ENCODE measurements around the gene FNDC11. TPM values are rescaled to one million over a fixed set of nuclear protein-coding genes. Genes with fewer than 3 reads are reported as not detected.

Gene FNDC11
- total RNA-seq, 1 donor from 2014 or later: 2.4 TPM

GRCh38 chr20:63582382-63583063 lies 28.6 kb downstream of the FNDC11 start:
- DNase-seq: no peak

- no peak for DNase-seq
Measured at GRCh38 chr20:63585616-63586565, 31.9 kb downstream of the FNDC11 start.

GRCh38 chr20:63586797-63587196 lies 32.8 kb downstream of the FNDC11 start:
- DNase-seq: no peak

- DNase-seq: no peak
Measured at GRCh38 chr20:63587256-63587655, 33.3 kb downstream of the FNDC11 start.

GRCh38 chr20:63587776-63588591 lies 34.0 kb downstream of the FNDC11 start:
- no peak for DNase-seq

- DNase-seq: no peak
Measured at GRCh38 chr20:63588641-63589041, 34.7 kb downstream of the FNDC11 start.

- DNase-seq: no peak
Measured at GRCh38 chr20:63589261-63590217, 35.6 kb downstream of the FNDC11 start.

- DNase-seq: no peak
Measured at GRCh38 chr20:63590218-63591146, 36.5 kb downstream of the FNDC11 start.

- no peak for DNase-seq
Measured at GRCh38 chr20:63591147-63591533, 37.2 kb downstream of the FNDC11 start.

GRCh38 chr20:63591786-63592355 lies 37.9 kb downstream of the FNDC11 start:
- no peak for DNase-seq

GRCh38 chr20:63592661-63593060 lies 38.7 kb downstream of the FNDC11 start:
- DNase-seq: no peak

GRCh38 chr20:63594043-63594561 lies 40.1 kb downstream of the FNDC11 start:
- no peak for DNase-seq

GRCh38 chr20:63595416-63596127 lies 41.6 kb downstream of the FNDC11 start:
- no peak for DNase-seq

GRCh38 chr20:63596423-63596822 lies 42.5 kb downstream of the FNDC11 start:
- DNase-seq: no peak

GRCh38 chr20:63597651-63598478 lies 43.9 kb downstream of the FNDC11 start:
- DNase-seq: no peak

GRCh38 chr20:63598479-63599395 lies 44.8 kb downstream of the FNDC11 start:
- DNase-seq: no peak

- DNase-seq: no peak
Measured at GRCh38 chr20:63599396-63600050, 45.6 kb downstream of the FNDC11 start.

Measured in dermis blood vessel endothelial cell (primary cell).